ENCODE data around the gene HSPB9.
A peak's percentile ranks its signal among the peaks of the same experiment; 100 is the strongest.

Gene HSPB9

GRCh38 chr17:42122371-42123303 lies at the start of gene HSPB9:
HSPB9 (plus strand) TSS chr17:42122804; CDS start chr17:42122851, 47 bp downstream.
- CTCF ChIA-PET = interaction anchor here (0.6 kb wide), 1 partner anchor 46 kb away, joined by 3 read pairs; no protein-coding TSS in a partner anchor
- H3K27me3 Mint-ChIP-seq = no peaks in the 10 kb centered on the region
- no peaks in the 10 kb centered on the region for H3K9me3 Mint-ChIP-seq
- peaks cover 30% of the 10 kb centered on the region for H3K4me1 Mint-ChIP-seq
- H3K36me3 Mint-ChIP-seq = peaks cover 28% of the 10 kb centered on the region
- peak within 1 kb of the TSS; percentile 68 for H3K4me3 Mint-ChIP-seq
- peak within 1 kb of the TSS; percentile 55 for H3K27ac Mint-ChIP-seq
- DNase-seq = no peak

GRCh38 chr17:42075789-42076188 lies 46.8 kb upstream of the HSPB9 start:
- Mint-ChIP-seq H3K27me3 (peaks cover 70% of the 10 kb centered on the region), H3K27ac (no peak overlapping the region), H3K4me3 (no peak overlapping the region), H3K4me1 (peaks cover 12% of the 10 kb centered on the region), H3K36me3 (no peaks in the 10 kb centered on the region), H3K9me3 (no peaks in the 10 kb centered on the region)
- CTCF ChIA-PET = interaction anchor here (1.5 kb wide), 1 partner anchor 10 kb away, joined by 4 read pairs; no protein-coding TSS in a partner anchor
- no peak for DNase-seq

GRCh38 chr17:42076797-42077559 lies 45.6 kb upstream of the HSPB9 start:
- Mint-ChIP-seq H3K27ac (no peak overlapping the region), H3K4me3 (no peak overlapping the region), H3K36me3 (no peaks in the 10 kb centered on the region), H3K27me3 (peaks cover 67% of the 10 kb centered on the region), H3K4me1 (peaks cover 4% of the 10 kb centered on the region), H3K9me3 (no peaks in the 10 kb centered on the region)
- no peak for DNase-seq
- CTCF ChIA-PET = interaction anchor here (0.8 to 1.5 kb wide), 5 partner anchors 9 to 115 kb away, joined by 3 to 7 read pairs (median 4); no protein-coding TSS in a partner anchor

GRCh38 chr17:42077755-42078154 lies 44.8 kb upstream of the HSPB9 start:
- CTCF ChIA-PET = interaction anchor here (1.4 kb wide), 1 partner anchor 10 kb away, joined by 7 read pairs; no protein-coding TSS in a partner anchor
- Mint-ChIP-seq H3K9me3 (no peaks in the 10 kb centered on the region), H3K27ac (no peak overlapping the region), H3K27me3 (peaks cover 66% of the 10 kb centered on the region), H3K36me3 (no peaks in the 10 kb centered on the region), H3K4me1 (peaks cover 2% of the 10 kb centered on the region), H3K4me3 (no peak overlapping the region)
- DNase-seq = no peak

- Mint-ChIP-seq H3K9me3 (no peaks in the 10 kb centered on the region), H3K27ac (no peak overlapping the region), H3K4me1 (no peaks in the 10 kb centered on the region), H3K4me3 (no peak overlapping the region), H3K36me3 (no peaks in the 10 kb centered on the region), H3K27me3 (peaks cover 58% of the 10 kb centered on the region)
- CTCF ChIA-PET = no interaction called here
- DNase-seq = no peak
These were observed 44.1 kb upstream of the HSPB9 start for GRCh38 chr17:42078396-42079043.

GRCh38 chr17:42079541-42079940 lies 43.1 kb upstream of the HSPB9 start:
- Mint-ChIP-seq H3K9me3 (no peaks in the 10 kb centered on the region), H3K4me1 (no peaks in the 10 kb centered on the region), H3K36me3 (no peaks in the 10 kb centered on the region), H3K27me3 (peaks cover 50% of the 10 kb centered on the region), H3K27ac (no peak overlapping the region), H3K4me3 (no peak overlapping the region)
- no peak for DNase-seq
- CTCF ChIA-PET = interaction anchor here (1.1 to 1.2 kb wide), 2 partner anchors 12 to 14 kb away, joined by 3 to 6 read pairs; no protein-coding TSS in a partner anchor

GRCh38 chr17:42081516-42082129 lies 41.0 kb upstream of the HSPB9 start:
- no peak overlapping the region for H3K4me3 Mint-ChIP-seq
- no peaks in the 10 kb centered on the region for H3K9me3 Mint-ChIP-seq
- H3K27ac Mint-ChIP-seq = no peak overlapping the region
- H3K4me1 Mint-ChIP-seq = no peaks in the 10 kb centered on the region
- peaks cover 39% of the 10 kb centered on the region for H3K27me3 Mint-ChIP-seq
- DNase-seq = no peak
- CTCF ChIA-PET = no interaction called here
- no peaks in the 10 kb centered on the region for H3K36me3 Mint-ChIP-seq

GRCh38 chr17:42087042-42087701 lies 35.4 kb upstream of the HSPB9 start:
- CTCF ChIA-PET = interaction anchor here (0.7 to 1.2 kb wide), 2 partner anchors 19 to 124 kb away, joined by 3 read pairs; no protein-coding TSS in a partner anchor
- H3K36me3 Mint-ChIP-seq = no peaks in the 10 kb centered on the region
- no peak overlapping the region for H3K4me3 Mint-ChIP-seq
- H3K4me1 Mint-ChIP-seq = no peaks in the 10 kb centered on the region
- H3K9me3 Mint-ChIP-seq = no peaks in the 10 kb centered on the region
- H3K27ac Mint-ChIP-seq = no peak overlapping the region
- no peak for DNase-seq
- H3K27me3 Mint-ChIP-seq = peaks cover 30% of the 10 kb centered on the region

- H3K9me3 Mint-ChIP-seq = no peaks in the 10 kb centered on the region
- H3K27ac Mint-ChIP-seq = no peak overlapping the region
- no peak overlapping the region for H3K4me3 Mint-ChIP-seq
- H3K4me1 Mint-ChIP-seq = no peaks in the 10 kb centered on the region
- H3K27me3 Mint-ChIP-seq = peaks cover 34% of the 10 kb centered on the region
- CTCF ChIA-PET = interaction anchor here (0.7 to 1.2 kb wide), 2 partner anchors 20 to 125 kb away, joined by 3 read pairs; no protein-coding TSS in a partner anchor
- H3K36me3 Mint-ChIP-seq = no peaks in the 10 kb centered on the region
- no peak for DNase-seq
These were observed 34.6 kb upstream of the HSPB9 start for GRCh38 chr17:42087736-42088705.

- Mint-ChIP-seq H3K4me1 (no peaks in the 10 kb centered on the region), H3K36me3 (no peaks in the 10 kb centered on the region), H3K27me3 (peaks cover 37% of the 10 kb centered on the region), H3K9me3 (no peaks in the 10 kb centered on the region), H3K4me3 (no peak overlapping the region), H3K27ac (no peak overlapping the region)
- no peak for DNase-seq
- CTCF ChIA-PET = no interaction called here
These were observed 33.9 kb upstream of the HSPB9 start for GRCh38 chr17:42088736-42089135.

- CTCF ChIA-PET = interaction anchor here (0.9 to 1.8 kb wide), 5 partner anchors 10 to 65 kb away, joined by 3 to 9 read pairs (median 5); no protein-coding TSS in a partner anchor
- Mint-ChIP-seq H3K4me1 (no peaks in the 10 kb centered on the region), H3K9me3 (no peaks in the 10 kb centered on the region), H3K27me3 (peaks cover 60% of the 10 kb centered on the region), H3K4me3 (no peak overlapping the region), H3K27ac (no peak overlapping the region), H3K36me3 (no peaks in the 10 kb centered on the region)
- no peak for DNase-seq
These were observed 31.4 kb upstream of the HSPB9 start for GRCh38 chr17:42090964-42091790.
